DOHH2 (cell line): ENCODE data around the gene KLF16.
A peak's percentile ranks its signal among the peaks of the same experiment; 100 is the strongest.

Source experiments
- H3F3A ChIP-seq: fragments of 200-600 bp; sonication (generic), shearing (Covaris generic); 2 replicates; pipeline ENCODE4 v1.6.0; 2016; ENCODE audit warnings: antibody characterized with exemption, mild to moderate bottlenecking; ENCODE audit not compliant: control insufficient read depth, insufficient read depth
- H3K27ac ChIP-seq: fragments of 200-600 bp; sonication (generic); 2 replicates; pipeline ENCODE4 v1.5.1; 2014; ENCODE audit warnings: low read depth, mild to moderate bottlenecking, low read length, moderate library complexity
- H3K27me3 ChIP-seq: fragments of 200-600 bp; sonication (generic); 2 replicates; pipeline ENCODE4 v1.6.1; 2014; ENCODE audit warnings: mild to moderate bottlenecking, low read length, mixed read lengths; ENCODE audit not compliant: control insufficient read depth
- H3K36me3 ChIP-seq: fragments of 200-600 bp; sonication (generic); 2 replicates; pipeline ENCODE4 v1.6.1; 2014; ENCODE audit warnings: mild to moderate bottlenecking, low read length, moderate library complexity, mixed read lengths; ENCODE audit not compliant: control insufficient read depth
- H3K4me1 ChIP-seq: fragments of 200-600 bp; sonication (generic); 2 replicates; pipeline ENCODE4 v1.6.1; 2014; ENCODE audit warnings: mild to moderate bottlenecking, low read length, mixed read lengths; ENCODE audit not compliant: control insufficient read depth
- H3K4me2 ChIP-seq: fragments of 200-600 bp; sonication (generic); 2 replicates; pipeline ENCODE4 v1.6.0; 2014; ENCODE audit warnings: mild to moderate bottlenecking, low read length, moderate library complexity
- H3K4me3 ChIP-seq: fragments of 200-600 bp; sonication (generic); 2 replicates; pipeline ENCODE4 v1.5.1; 2014; ENCODE audit warnings: mild to moderate bottlenecking, low read length, mixed read lengths
- H3K79me2 ChIP-seq: fragments of 200-600 bp; sonication (generic); 2 replicates; pipeline ENCODE4 v1.6.1; 2014; ENCODE audit warnings: mild to moderate bottlenecking, low read length, mixed read lengths; ENCODE audit not compliant: control insufficient read depth
- H3K9me2 ChIP-seq: fragments of 200-600 bp; sonication (generic); replicated peaks from 2 replicates; pipeline ENCODE4 v1.6.1; 2014; ENCODE audit warnings: mild to moderate bottlenecking, low read length, mixed read lengths; ENCODE audit not compliant: control insufficient read depth
- H3K9me3 ChIP-seq: fragments of 200-600 bp; sonication (generic); 2 replicates; pipeline ENCODE4 v1.6.1; 2014; ENCODE audit warnings: antibody characterized with exemption, low read length, mixed read lengths; ENCODE audit not compliant: control insufficient read depth, insufficient read depth
- H4K20me1 ChIP-seq: fragments of 200-600 bp; sonication (generic); 2 replicates; pipeline ENCODE4 v1.6.0; 2014; ENCODE audit warnings: low read depth, mild to moderate bottlenecking, antibody characterized with exemption, low read length, moderate library complexity; ENCODE audit not compliant: control insufficient read depth, insufficient read depth
- CTCF ChIP-seq: fragments of 200-600 bp; sonication (generic); IDR thresholded peaks from one replicate; pipeline ENCODE4 v1.5.1; 2014; ENCODE audit warnings: antibody characterized with exemption, mild to moderate bottlenecking, low read depth, low read length; ENCODE audit not compliant: poor library complexity, severe bottlenecking
- EZH2phosphoT487 ChIP-seq: fragments of 200-600 bp; sonication (generic); IDR thresholded peaks from 2 replicates; pipeline ENCODE4 v1.6.1; 2017; ENCODE audit warnings: borderline replicate concordance, mild to moderate bottlenecking, antibody characterized with exemption, low read length, moderate library complexity, mixed read lengths

Gene KLF16

GRCh38 chr19:1907563-1908363 is 44.4 kb upstream of the KLF16 start:
- peaks cover 29% of the 10 kb centered on the region for H3K4me1 ChIP-seq
- peaks cover 7% of the 10 kb centered on the region for H3K36me3 ChIP-seq
- no peak overlapping the region for H3K4me3 ChIP-seq
- no peaks in the 10 kb centered on the region for H3K27me3 ChIP-seq
- H3K79me2 ChIP-seq: peaks cover 70% of the 10 kb centered on the region
- TF ChIP-seq EZH2phosphoT487: no peak
- no peak for TF ChIP-seq CTCF
- H3K27ac ChIP-seq: no peak overlapping the region
- H3K4me2 ChIP-seq: no peak overlapping the region
- no peaks in the 10 kb centered on the region for H3K9me3 ChIP-seq
- H3K9me2 ChIP-seq: no peaks in the 10 kb centered on the region
- H4K20me1 ChIP-seq: no peaks in the 10 kb centered on the region; the same call in 1 of the 2 replicates
- H3F3A ChIP-seq: peaks cover 17% of the 10 kb centered on the region

GRCh38 chr19:1906985-1907562 is 43.7 kb upstream of the KLF16 start:
- peaks cover 19% of the 10 kb centered on the region for H3F3A ChIP-seq
- peaks cover 6% of the 10 kb centered on the region for H3K36me3 ChIP-seq
- H3K27me3 ChIP-seq: no peaks in the 10 kb centered on the region
- H3K27ac ChIP-seq: no peak overlapping the region
- no peaks in the 10 kb centered on the region; the same call in 1 of the 2 replicates for H4K20me1 ChIP-seq
- H3K4me2 ChIP-seq: no peak overlapping the region
- TF ChIP-seq CTCF: no peak
- no peak for TF ChIP-seq EZH2phosphoT487
- H3K4me3 ChIP-seq: no peak overlapping the region
- no peaks in the 10 kb centered on the region for H3K9me3 ChIP-seq
- H3K79me2 ChIP-seq: peaks cover 63% of the 10 kb centered on the region
- H3K4me1 ChIP-seq: peaks cover 31% of the 10 kb centered on the region
- no peaks in the 10 kb centered on the region for H3K9me2 ChIP-seq

GRCh38 chr19:1905863-1906375 is 42.5 kb upstream of the KLF16 start:
- Histone ChIP-seq H3K27me3 (no peaks in the 10 kb centered on the region), H3F3A (peaks cover 19% of the 10 kb centered on the region), H3K79me2 (peaks cover 52% of the 10 kb centered on the region), H3K9me3 (no peaks in the 10 kb centered on the region), H4K20me1 (no peaks in the 10 kb centered on the region; the same call in 1 of the 2 replicates), H3K9me2 (no peaks in the 10 kb centered on the region), H3K27ac (peak overlapping the region; percentile 20; the same call in 1 of the 2 replicates), H3K4me2 (peak overlapping the region; percentile 95), H3K4me3 (peak overlapping the region; percentile 90), H3K4me1 (peaks cover 31% of the 10 kb centered on the region), H3K36me3 (peaks cover 6% of the 10 kb centered on the region)
- TF ChIP-seq EZH2phosphoT487 (no peak), CTCF (no peak)
